ENCODE data around the gene CELA2A. TPM values are rescaled to one million over a fixed set of nuclear protein-coding genes. Genes with fewer than 3 reads are reported as not detected.

The CELA2A gene
- total RNA-seq, 1 experiment from 2014 or later, result not detected

DNA sequence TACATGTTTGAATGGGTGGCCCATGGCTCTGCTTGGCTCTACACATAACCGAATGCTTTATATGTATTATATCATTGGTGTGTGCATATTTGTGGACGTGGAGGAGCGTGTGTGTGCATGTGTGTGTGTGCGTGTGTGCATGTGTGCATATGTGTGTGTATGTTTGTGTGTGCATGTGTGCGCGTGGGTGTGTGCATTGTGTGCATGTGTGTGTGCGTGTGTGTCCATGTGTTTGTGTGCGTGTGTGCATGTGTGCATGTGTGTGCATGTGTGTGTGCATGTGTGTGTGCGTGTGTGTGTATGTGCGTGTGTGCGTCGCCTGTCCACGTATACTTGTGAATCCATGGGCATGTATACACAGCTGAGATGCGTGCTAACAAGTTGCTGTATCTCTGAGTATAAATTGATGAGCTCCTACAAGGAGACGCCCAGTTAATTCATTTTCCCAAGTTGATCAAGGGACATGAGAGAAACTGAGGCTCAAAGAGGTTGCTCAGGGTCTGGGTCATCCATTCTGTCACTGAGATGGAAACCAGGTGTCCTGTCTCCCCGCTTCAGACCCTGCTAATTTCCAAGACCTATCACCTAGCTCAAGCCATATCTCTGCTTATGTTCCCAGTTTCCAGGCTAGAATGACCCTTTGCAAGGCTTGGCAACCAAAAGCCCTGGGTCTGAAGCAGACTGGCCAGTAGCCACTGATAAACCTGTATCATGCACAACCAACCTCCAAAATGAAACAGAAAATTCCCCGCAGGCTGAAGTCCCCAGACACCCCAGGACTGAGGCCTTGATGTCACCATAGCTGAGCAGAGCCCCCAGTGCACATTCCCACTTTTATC, 21.1 kb upstream of the CELA2A start:
- no peak overlapping the region for H3K27ac Mint-ChIP-seq (ENCODE audit: unreplicated experiment)
- Histone ChIP-seq H3K9me3 (no peaks in the 10 kb centered on the region), H3K36me3 (ENCODE audit: control insufficient read depth, insufficient read depth, low read length) (no peaks in the 10 kb centered on the region), H3K4me3 (ENCODE audit: low read depth, low read length) (no peak overlapping the region), H3K27me3 (replicated peaks; ENCODE audit: control insufficient read depth, insufficient read depth, low read length) (no peaks in the 10 kb centered on the region), H3K4me1 (no peaks in the 10 kb centered on the region)
- no peak overlapping the region for H3K4me3 Mint-ChIP-seq (ENCODE audit: unreplicated experiment)
- no peaks in the 10 kb centered on the region for H3K27me3 Mint-ChIP-seq (ENCODE audit: insufficient read depth, unreplicated experiment)
- CTCF ChIA-PET, result no interaction called here
- H3K4me1 Mint-ChIP-seq (ENCODE audit: low read depth, unreplicated experiment), result no peaks in the 10 kb centered on the region
- no TSS peak for BruUV-seq (replicated peaks)
- H3K9me3 Mint-ChIP-seq (ENCODE audit: unreplicated experiment), result no peaks in the 10 kb centered on the region
- no peak for DNase-seq
- POLR2A ChIA-PET, result interaction anchor here (0.6 kb wide), 1 partner anchor 610 kb away, joined by 6 read pairs; no protein-coding TSS in a partner anchor
- no peaks in the 10 kb centered on the region for H3K36me3 Mint-ChIP-seq (ENCODE audit: insufficient read depth, unreplicated experiment)
- intact Hi-C loops (cut with micrococcal nuclease; ENCODE audit: unreplicated experiment), result no loop called here
- TF ChIP-seq, protein P1, sequence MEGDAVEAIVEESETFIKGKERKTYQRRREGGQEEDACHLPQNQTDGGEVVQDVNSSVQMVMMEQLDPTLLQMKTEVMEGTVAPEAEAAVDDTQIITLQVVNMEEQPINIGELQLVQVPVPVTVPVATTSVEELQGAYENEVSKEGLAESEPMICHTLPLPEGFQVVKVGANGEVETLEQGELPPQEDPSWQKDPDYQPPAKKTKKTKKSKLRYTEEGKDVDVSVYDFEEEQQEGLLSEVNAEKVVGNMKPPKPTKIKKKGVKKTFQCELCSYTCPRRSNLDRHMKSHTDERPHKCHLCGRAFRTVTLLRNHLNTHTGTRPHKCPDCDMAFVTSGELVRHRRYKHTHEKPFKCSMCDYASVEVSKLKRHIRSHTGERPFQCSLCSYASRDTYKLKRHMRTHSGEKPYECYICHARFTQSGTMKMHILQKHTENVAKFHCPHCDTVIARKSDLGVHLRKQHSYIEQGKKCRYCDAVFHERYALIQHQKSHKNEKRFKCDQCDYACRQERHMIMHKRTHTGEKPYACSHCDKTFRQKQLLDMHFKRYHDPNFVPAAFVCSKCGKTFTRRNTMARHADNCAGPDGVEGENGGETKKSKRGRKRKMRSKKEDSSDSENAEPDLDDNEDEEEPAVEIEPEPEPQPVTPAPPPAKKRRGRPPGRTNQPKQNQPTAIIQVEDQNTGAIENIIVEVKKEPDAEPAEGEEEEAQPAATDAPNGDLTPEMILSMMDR (IDR thresholded peaks at IDR 0.05; ENCODE audit: insufficient read depth in 1 of 2, low read depth in 1 of 2, low read length in 1 of 2, severe bottlenecking in 1 of 2, unreplicated experiment in 1 of 2), result no peak

- Mint-ChIP-seq H3K36me3 (ENCODE audit: insufficient read depth, unreplicated experiment) (no peaks in the 10 kb centered on the region), H3K9me3 (ENCODE audit: unreplicated experiment) (no peaks in the 10 kb centered on the region), H3K27ac (ENCODE audit: unreplicated experiment) (no peak overlapping the region), H3K4me3 (ENCODE audit: unreplicated experiment) (no peak overlapping the region), H3K27me3 (ENCODE audit: insufficient read depth, unreplicated experiment) (no peaks in the 10 kb centered on the region), H3K4me1 (ENCODE audit: low read depth, unreplicated experiment) (no peaks in the 10 kb centered on the region)
- no peaks in the 10 kb centered on the region for H3K36me3 ChIP-seq (ENCODE audit: control insufficient read depth, insufficient read depth, low read length)
- H3K4me3 ChIP-seq (ENCODE audit: low read depth, low read length), result no peak overlapping the region
- ChIA-PET POLR2A (no interaction called here), CTCF (no interaction called here)
- DNase-seq, result no peak
- TF ChIP-seq, protein P1 (IDR thresholded peaks at IDR 0.05; ENCODE audit: insufficient read depth in 1 of 2, low read depth in 1 of 2, low read length in 1 of 2, severe bottlenecking in 1 of 2, unreplicated experiment in 1 of 2), result no peak
- intact Hi-C loops (cut with micrococcal nuclease; ENCODE audit: unreplicated experiment), result no loop called here
- H3K27me3 ChIP-seq (replicated peaks; ENCODE audit: control insufficient read depth, insufficient read depth, low read length), result no peaks in the 10 kb centered on the region
- H3K4me1 ChIP-seq, result no peaks in the 10 kb centered on the region
- no peaks in the 10 kb centered on the region for H3K9me3 ChIP-seq
- BruUV-seq (replicated peaks), result no TSS peak
These were observed 19.6 kb upstream of the CELA2A start for GRCh38 chr1:15436881-15437442.

DNA sequence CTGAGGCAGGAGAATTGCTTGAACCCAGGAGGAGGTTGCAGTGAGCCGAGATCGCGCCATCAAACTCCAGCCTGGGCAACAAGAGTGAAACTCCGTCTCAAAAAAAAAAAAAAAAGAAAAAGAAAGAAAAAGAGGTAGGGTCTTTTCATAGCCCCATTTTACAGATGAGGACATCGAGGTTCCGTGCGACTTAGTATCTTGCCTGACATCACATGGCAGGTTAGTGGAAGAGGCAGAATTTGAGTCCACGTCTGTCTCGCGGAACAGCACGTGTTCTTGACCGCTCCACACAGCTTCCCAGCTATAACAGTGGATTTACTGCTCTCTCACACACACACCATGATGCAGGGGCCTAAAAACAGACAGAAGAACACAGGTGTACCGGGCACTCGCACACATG, 17.2 kb upstream of the CELA2A start:
- Histone ChIP-seq H3K9me3 (no peaks in the 10 kb centered on the region), H3K36me3 (ENCODE audit: control insufficient read depth, insufficient read depth, low read length) (no peaks in the 10 kb centered on the region), H3K27me3 (replicated peaks; ENCODE audit: control insufficient read depth, insufficient read depth, low read length) (no peaks in the 10 kb centered on the region), H3K4me1 (no peaks in the 10 kb centered on the region), H3K4me3 (ENCODE audit: low read depth, low read length) (no peak overlapping the region)
- no TSS peak for BruUV-seq (replicated peaks)
- DNase-seq, result no peak
- intact Hi-C loops (cut with micrococcal nuclease; ENCODE audit: unreplicated experiment), result no loop called here
- no peaks in the 10 kb centered on the region for H3K36me3 Mint-ChIP-seq (ENCODE audit: insufficient read depth, unreplicated experiment)
- no peaks in the 10 kb centered on the region for H3K27me3 Mint-ChIP-seq (ENCODE audit: insufficient read depth, unreplicated experiment)
- no peaks in the 10 kb centered on the region for H3K9me3 Mint-ChIP-seq (ENCODE audit: unreplicated experiment)
- H3K27ac Mint-ChIP-seq (ENCODE audit: unreplicated experiment), result no peak overlapping the region
- ChIA-PET POLR2A (no interaction called here), CTCF (no interaction called here)
- H3K4me3 Mint-ChIP-seq (ENCODE audit: unreplicated experiment), result no peak overlapping the region
- TF ChIP-seq, protein P1 (IDR thresholded peaks at IDR 0.05; ENCODE audit: insufficient read depth in 1 of 2, low read depth in 1 of 2, low read length in 1 of 2, severe bottlenecking in 1 of 2, unreplicated experiment in 1 of 2), result no peak
- no peaks in the 10 kb centered on the region for H3K4me1 Mint-ChIP-seq (ENCODE audit: low read depth, unreplicated experiment)
